ENCODE results near the gene NRCAM.
"Not testable (repeated sequence)": the region's sequence is repeated elsewhere in the genome, so short reads cannot be mapped to it uniquely, and the experiment has no call there.

NRCAM gene

DNA sequence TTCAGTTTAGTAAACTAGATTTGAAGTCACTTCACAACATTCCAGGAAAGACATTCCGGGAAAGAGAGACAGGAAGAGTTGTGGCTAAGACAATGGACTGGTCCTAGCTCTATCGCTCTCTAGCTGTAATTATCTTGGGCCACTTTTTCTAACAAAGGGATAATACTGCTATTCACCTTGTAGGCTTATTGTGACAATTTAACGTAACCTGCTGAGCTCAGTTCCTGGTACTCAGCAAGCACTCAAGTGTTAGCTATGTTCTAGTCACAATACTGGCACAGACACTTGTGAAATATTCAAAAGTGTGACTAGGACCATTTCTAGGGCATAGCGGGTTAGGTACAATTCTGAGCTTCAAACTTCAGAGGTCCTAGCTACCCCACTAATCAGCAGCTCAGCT lies 12.0 kb upstream of the NRCAM start:
- no peak for TF ChIP-seq CTCF (IDR thresholded peaks at IDR 0.05; ENCODE audit: poor library complexity, severe bottlenecking)
- H3K36me3 ChIP-seq (ENCODE audit: low read depth), result no peaks in the 10 kb centered on the region
- no peak for DNase-seq (ENCODE audit: low spot score)
- H3K27ac ChIP-seq (ENCODE audit: poor library complexity, severe bottlenecking), result no peak overlapping the region
- H3K27me3 ChIP-seq (ENCODE audit: insufficient read depth, poor library complexity, severe bottlenecking), result no peaks in the 10 kb centered on the region
- H3K9me3 ChIP-seq (ENCODE audit: severe bottlenecking), result no peaks in the 10 kb centered on the region
- H3K4me1 ChIP-seq (ENCODE audit: insufficient read depth, poor library complexity, severe bottlenecking), result no peaks in the 10 kb centered on the region
- H3K4me3 ChIP-seq (ENCODE audit: severe bottlenecking), result no peak overlapping the region
- ATAC-seq (ENCODE audit: low read depth), result no peak

- DNase-seq (ENCODE audit: low spot score), result no peak
- no peak for ATAC-seq (ENCODE audit: low read depth)
- Histone ChIP-seq H3K36me3 (ENCODE audit: low read depth) (no peaks in the 10 kb centered on the region), H3K9me3 (ENCODE audit: severe bottlenecking) (no peaks in the 10 kb centered on the region), H3K4me3 (ENCODE audit: severe bottlenecking) (no peak overlapping the region), H3K4me1 (ENCODE audit: insufficient read depth, poor library complexity, severe bottlenecking) (no peaks in the 10 kb centered on the region), H3K27ac (ENCODE audit: poor library complexity, severe bottlenecking) (no peak overlapping the region), H3K27me3 (ENCODE audit: insufficient read depth, poor library complexity, severe bottlenecking) (no peaks in the 10 kb centered on the region)
- no peak for TF ChIP-seq CTCF (IDR thresholded peaks at IDR 0.05; ENCODE audit: poor library complexity, severe bottlenecking)
Observed at GRCh38 chr7:108467391-108467790, 11.2 kb upstream of the NRCAM start.

DNA sequence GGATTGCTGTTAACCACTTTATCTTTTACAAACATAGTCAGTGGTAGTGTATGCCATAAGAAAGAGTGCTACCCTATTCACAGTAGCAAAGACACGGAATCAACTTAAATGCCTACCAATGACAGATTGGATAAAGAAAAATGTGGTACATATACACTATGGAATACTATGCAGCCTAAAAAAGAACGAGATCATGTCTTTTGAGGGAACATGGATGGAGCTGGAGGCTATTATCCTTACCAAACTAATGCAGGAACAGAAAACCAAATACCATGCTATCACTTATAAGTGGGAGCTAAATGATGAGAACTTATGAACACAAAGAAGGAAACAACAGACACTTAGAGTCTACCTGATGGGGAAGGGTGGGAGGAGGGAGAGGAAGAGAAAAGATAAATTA lies 10.1 kb upstream of the NRCAM start:
- not testable (repeated sequence) for ATAC-seq (ENCODE audit: low read depth); H3K4me1 ChIP-seq (ENCODE audit: insufficient read depth, poor library complexity, severe bottlenecking); H3K27ac ChIP-seq (ENCODE audit: poor library complexity, severe bottlenecking); H3K36me3 ChIP-seq (ENCODE audit: low read depth); H3K9me3 ChIP-seq (ENCODE audit: severe bottlenecking); DNase-seq (ENCODE audit: low spot score); H3K4me3 ChIP-seq (ENCODE audit: severe bottlenecking); H3K27me3 ChIP-seq (ENCODE audit: insufficient read depth, poor library complexity, severe bottlenecking)

- Histone ChIP-seq H3K27ac (ENCODE audit: poor library complexity, severe bottlenecking) (no peak overlapping the region), H3K4me1 (ENCODE audit: insufficient read depth, poor library complexity, severe bottlenecking) (no peaks in the 10 kb centered on the region), H3K27me3 (ENCODE audit: insufficient read depth, poor library complexity, severe bottlenecking) (no peaks in the 10 kb centered on the region), H3K4me3 (ENCODE audit: severe bottlenecking) (no peak overlapping the region), H3K36me3 (ENCODE audit: low read depth) (no peaks in the 10 kb centered on the region), H3K9me3 (ENCODE audit: severe bottlenecking) (no peaks in the 10 kb centered on the region)
- TF ChIP-seq CTCF (IDR thresholded peaks at IDR 0.05; ENCODE audit: poor library complexity, severe bottlenecking), result no peak
- ATAC-seq (ENCODE audit: low read depth), result no peak
- no peak for DNase-seq (ENCODE audit: low spot score)
Observed at GRCh38 chr7:108464743-108465142, 8.5 kb upstream of the NRCAM start.

- no peak for TF ChIP-seq CTCF (IDR thresholded peaks at IDR 0.05; ENCODE audit: poor library complexity, severe bottlenecking)
- H3K27ac ChIP-seq (ENCODE audit: poor library complexity, severe bottlenecking), result no peak overlapping the region
Observed at GRCh38 chr7:108463613-108464012, 7.4 kb upstream of the NRCAM start.

More at GRCh38 chr7:108463613-108464012, 7.4 kb upstream of the NRCAM start:
- Histone ChIP-seq H3K9me3 (ENCODE audit: severe bottlenecking) (no peaks in the 10 kb centered on the region), H3K4me1 (ENCODE audit: insufficient read depth, poor library complexity, severe bottlenecking) (no peaks in the 10 kb centered on the region), H3K27me3 (ENCODE audit: insufficient read depth, poor library complexity, severe bottlenecking) (no peaks in the 10 kb centered on the region), H3K4me3 (ENCODE audit: severe bottlenecking) (no peak overlapping the region), H3K36me3 (ENCODE audit: low read depth) (no peaks in the 10 kb centered on the region)
- DNase-seq (ENCODE audit: low spot score), result no peak
- no peak for ATAC-seq (ENCODE audit: low read depth)

Data from RWPE2 (cell line).